Stimulated activated CD8-positive, alpha-beta memory T cell treated with anti-CD3 and anti-CD28 coated beads, Interleukin-12 subunit alpha, Interleukin-12 subunit beta, amount 100 ng/mL, for 24 hours (primary cell): ENCODE data around the gene TRPM4.
"Not testable (repeated sequence)": the region's sequence is repeated elsewhere in the genome, so short reads cannot be mapped to it uniquely, and the experiment has no call there.

Source experiments
- DNase-seq: peaks from one replicate; pipeline ENCODE4 v3.0.0-alpha.2; 2020; ENCODE audit errors: extremely low read depth

Gene TRPM4

GRCh38 chr19:49151267-49152118 is 6.1 kb upstream of the TRPM4 start:
- no peak for DNase-seq

- DNase-seq: no peak
Observed at GRCh38 chr19:49152119-49152550, 5.5 kb upstream of the TRPM4 start.

GRCh38 chr19:49153167-49153809 is 4.3 kb upstream of the TRPM4 start:
- no peak for DNase-seq

GRCh38 chr19:49154279-49154678 is 3.3 kb upstream of the TRPM4 start:
- DNase-seq: no peak

- no peak for DNase-seq
Observed at GRCh38 chr19:49155005-49155819, 2.4 kb upstream of the TRPM4 start, which contains the start of gene HRC. HRC (minus strand) TSS chr19:49155396; CDS start chr19:49155237, 159 bp downstream.

GRCh38 chr19:49155820-49156346 is 1.7 kb upstream of the TRPM4 start:
- DNase-seq: no peak

GRCh38 chr19:49160450-49161189 is 3.0 kb downstream of the TRPM4 start:
- no peak for DNase-seq

GRCh38 chr19:49161987-49162386 is 4.4 kb downstream of the TRPM4 start:
- DNase-seq: no peak

GRCh38 chr19:49165111-49165750 is 7.6 kb downstream of the TRPM4 start:
- no peak for DNase-seq

- DNase-seq: no peak
Observed at GRCh38 chr19:49165865-49166301, 8.3 kb downstream of the TRPM4 start.

GRCh38 chr19:49167857-49168409 is 10.3 kb downstream of the TRPM4 start:
- DNase-seq: no peak

- no peak for DNase-seq
Observed at GRCh38 chr19:49168421-49168820, 10.8 kb downstream of the TRPM4 start.

GRCh38 chr19:49173198-49173597 is 15.6 kb downstream of the TRPM4 start:
- no peak for DNase-seq

- no peak for DNase-seq
Observed at GRCh38 chr19:49180659-49181058, 23.1 kb downstream of the TRPM4 start.

- DNase-seq: not testable (repeated sequence)
Observed at GRCh38 chr19:49182010-49182847, 24.6 kb downstream of the TRPM4 start.

GRCh38 chr19:49182848-49183375 is 25.3 kb downstream of the TRPM4 start:
- no peak for DNase-seq

- DNase-seq: no peak
Observed at GRCh38 chr19:49186108-49186507, 28.5 kb downstream of the TRPM4 start.

- DNase-seq: no peak
Observed at GRCh38 chr19:49188626-49189200, 31.1 kb downstream of the TRPM4 start.

- DNase-seq: no peak
Observed at GRCh38 chr19:49189259-49189658, 31.7 kb downstream of the TRPM4 start.
